ENCODE data around the gene GNA14.

DNA sequence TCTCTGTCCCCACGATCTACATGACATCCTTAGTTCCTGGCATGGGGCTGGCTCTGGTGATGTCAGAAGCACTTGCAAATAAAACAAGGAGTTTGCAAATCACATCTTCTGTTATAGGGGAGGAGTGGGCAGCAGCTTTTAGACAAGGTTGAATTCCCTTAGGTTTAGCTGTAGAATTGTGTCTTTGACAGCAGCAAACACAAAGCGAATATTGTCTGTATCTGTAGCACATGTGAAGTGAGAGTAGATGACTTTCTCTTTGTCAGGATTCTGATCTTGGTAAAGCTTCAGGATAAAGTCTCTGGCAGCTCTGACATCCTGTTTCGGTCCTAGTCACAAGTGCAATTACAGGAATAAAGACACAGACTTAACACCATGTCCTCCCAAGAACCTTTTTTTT is 224.3 kb downstream of the GNA14 start:
- TF ChIP-seq, protein P1, sequence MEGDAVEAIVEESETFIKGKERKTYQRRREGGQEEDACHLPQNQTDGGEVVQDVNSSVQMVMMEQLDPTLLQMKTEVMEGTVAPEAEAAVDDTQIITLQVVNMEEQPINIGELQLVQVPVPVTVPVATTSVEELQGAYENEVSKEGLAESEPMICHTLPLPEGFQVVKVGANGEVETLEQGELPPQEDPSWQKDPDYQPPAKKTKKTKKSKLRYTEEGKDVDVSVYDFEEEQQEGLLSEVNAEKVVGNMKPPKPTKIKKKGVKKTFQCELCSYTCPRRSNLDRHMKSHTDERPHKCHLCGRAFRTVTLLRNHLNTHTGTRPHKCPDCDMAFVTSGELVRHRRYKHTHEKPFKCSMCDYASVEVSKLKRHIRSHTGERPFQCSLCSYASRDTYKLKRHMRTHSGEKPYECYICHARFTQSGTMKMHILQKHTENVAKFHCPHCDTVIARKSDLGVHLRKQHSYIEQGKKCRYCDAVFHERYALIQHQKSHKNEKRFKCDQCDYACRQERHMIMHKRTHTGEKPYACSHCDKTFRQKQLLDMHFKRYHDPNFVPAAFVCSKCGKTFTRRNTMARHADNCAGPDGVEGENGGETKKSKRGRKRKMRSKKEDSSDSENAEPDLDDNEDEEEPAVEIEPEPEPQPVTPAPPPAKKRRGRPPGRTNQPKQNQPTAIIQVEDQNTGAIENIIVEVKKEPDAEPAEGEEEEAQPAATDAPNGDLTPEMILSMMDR (conservative IDR thresholded peaks at IDR 0.05): no peak
- no peak for TF ChIP-seq ZFX (IDR thresholded peaks at IDR 0.05)
